Suprapubic skin (tissue), 3 donors: ENCODE data around the gene RPTOR.

ENCODE experiments used
- EP300 ChIP-seq: sonication (generic); formaldehyde crosslinking; IDR thresholded peaks from one replicate; pipeline ENCODE4 v1.6.1; 2017; ENCODE audit warnings: antibody characterized with exemption
- TF ChIP-seq, protein P1 (sequence below), 2 donors: fragments of 200-600 bp in 1 of 2; fragments of 450-650 bp in 1 of 2; sonication (generic) in 1 of 2; IDR thresholded peaks; one replicate each; pipeline ENCODE4 v1.5.1; 2016 to 2019; ENCODE audit warnings: antibody characterized with exemption in 2 of 2, mild to moderate bottlenecking in 1 of 2, moderate library complexity in 1 of 2

DNA sequence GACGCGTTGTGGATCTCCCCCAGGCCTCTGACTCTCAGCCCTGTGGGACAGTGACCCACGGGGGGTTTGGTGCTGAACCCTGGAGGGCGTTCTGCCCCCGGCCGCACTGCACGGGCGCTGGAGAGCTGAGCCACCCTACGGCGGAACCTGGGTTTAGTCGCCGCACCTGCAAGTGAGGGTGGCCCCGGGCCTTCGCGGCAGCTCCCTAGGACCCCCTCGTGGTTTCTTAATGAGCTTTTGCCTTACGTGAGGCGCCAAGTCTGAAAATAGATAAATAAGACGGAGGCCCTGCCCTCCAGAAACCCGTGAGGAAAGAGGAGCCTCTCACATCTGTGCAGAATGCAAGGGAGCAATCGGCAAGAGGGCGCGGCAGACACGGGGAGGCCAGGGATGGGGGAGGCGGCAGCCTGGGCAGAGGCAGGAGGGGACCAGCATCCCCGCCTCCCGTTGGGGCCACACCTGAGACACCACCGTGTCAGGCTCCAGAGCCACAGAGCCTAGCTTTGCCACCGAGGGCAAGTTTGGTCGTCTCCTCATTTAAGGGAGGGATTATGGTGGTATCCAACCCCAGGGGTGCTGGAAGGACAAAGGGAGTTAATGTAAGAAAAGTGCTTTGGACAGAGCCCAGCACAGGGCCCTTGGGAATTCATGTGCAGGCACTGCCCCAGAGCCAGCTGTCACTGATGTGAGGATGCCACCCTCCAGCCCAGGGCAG lies 293.8 kb downstream of the RPTOR start:
- TF ChIP-seq EP300: no peak
- TF ChIP-seq, protein P1, sequence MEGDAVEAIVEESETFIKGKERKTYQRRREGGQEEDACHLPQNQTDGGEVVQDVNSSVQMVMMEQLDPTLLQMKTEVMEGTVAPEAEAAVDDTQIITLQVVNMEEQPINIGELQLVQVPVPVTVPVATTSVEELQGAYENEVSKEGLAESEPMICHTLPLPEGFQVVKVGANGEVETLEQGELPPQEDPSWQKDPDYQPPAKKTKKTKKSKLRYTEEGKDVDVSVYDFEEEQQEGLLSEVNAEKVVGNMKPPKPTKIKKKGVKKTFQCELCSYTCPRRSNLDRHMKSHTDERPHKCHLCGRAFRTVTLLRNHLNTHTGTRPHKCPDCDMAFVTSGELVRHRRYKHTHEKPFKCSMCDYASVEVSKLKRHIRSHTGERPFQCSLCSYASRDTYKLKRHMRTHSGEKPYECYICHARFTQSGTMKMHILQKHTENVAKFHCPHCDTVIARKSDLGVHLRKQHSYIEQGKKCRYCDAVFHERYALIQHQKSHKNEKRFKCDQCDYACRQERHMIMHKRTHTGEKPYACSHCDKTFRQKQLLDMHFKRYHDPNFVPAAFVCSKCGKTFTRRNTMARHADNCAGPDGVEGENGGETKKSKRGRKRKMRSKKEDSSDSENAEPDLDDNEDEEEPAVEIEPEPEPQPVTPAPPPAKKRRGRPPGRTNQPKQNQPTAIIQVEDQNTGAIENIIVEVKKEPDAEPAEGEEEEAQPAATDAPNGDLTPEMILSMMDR (IDR thresholded peaks at IDR 0.05): no peak
